DMS153 treated with DMSO at 0.1 percent for 48 hours (cell line): ENCODE data around the gene TBX4.
"Not testable (repeated sequence)": the region's sequence is repeated elsewhere in the genome, so short reads cannot be mapped to it uniquely, and the experiment has no call there.

Experiments used
- DNase-seq: peaks from one replicate; lab custom pipeline; 2025; ENCODE audit not compliant: unreplicated experiment; lab: John Stamatoyannopoulos, UW

Gene TBX4

GRCh38 chr17:61427567-61427966 is 24.7 kb upstream of the TBX4 start:
- DNase-seq: no peak

DNA sequence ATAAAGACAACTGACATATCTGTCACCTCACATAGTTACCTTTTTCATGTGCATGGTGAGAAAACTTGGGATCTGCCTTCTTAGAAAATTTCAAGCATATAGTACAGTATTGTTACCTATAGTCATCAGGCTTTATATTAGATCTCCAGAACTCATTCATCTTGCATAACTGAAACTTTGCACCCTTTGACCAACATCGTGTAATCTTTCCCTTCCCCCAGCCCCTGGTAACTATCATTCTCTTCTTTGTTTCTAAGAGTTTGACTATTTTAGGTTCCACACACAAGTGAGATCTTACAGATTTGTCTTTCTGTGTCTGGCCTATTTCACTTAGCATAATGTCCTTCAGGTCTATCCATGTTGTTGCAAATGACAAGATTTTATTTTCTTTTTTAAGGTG is 22.9 kb upstream of the TBX4 start:
- DNase-seq: no peak

DNA sequence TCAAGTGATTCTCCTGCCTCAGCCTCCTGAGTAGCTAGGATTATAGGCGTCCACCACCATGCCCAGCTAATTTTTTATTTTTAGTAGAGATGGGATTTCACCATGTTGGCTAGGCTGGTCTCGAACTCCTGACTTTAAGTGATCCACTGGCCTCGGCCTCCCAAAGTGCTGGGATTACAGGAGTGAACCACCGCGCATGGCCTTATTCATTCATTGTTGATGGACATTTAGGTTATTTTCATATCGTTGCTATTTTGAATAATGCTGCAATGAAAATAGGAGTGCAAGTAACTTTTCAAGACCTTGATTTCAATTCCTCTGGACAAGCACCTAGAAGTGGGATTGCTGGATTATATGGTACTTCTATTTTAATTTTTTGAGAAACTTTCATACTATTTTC is 22.4 kb upstream of the TBX4 start:
- not testable (repeated sequence) for DNase-seq

DNA sequence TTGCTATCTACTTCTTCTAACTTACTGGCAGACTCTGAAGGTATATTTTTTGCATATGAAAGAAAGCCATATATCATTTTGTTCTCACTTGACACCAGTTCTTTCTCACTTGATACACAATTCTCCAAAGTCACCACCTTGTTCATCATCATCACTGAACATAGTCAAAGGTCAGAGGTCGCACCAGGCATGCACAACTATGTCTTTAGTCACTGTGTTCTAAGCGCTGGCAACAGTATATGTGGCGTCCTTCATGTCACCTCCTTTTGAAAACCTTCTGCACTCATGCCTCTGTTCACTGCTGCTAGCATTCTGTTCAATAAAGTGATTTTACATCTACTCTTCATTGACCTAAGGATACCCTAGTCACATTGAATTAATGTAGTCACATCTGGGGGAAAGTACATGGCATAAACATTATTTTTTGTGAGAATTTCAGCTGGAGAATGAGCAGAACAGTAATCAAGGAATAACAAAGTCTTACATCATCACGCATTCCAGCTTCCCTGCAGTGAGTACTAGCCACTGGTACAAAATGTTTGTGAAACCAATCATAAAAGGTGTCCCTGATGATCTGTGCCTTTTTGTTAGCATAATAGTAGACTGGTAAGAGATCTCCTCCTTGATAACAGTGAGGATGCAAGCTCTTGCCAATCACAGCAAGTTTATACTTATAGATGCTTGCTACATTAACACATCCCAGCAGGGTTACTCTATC is 20.5 kb upstream of the TBX4 start:
- DNase-seq: no peak

DNA sequence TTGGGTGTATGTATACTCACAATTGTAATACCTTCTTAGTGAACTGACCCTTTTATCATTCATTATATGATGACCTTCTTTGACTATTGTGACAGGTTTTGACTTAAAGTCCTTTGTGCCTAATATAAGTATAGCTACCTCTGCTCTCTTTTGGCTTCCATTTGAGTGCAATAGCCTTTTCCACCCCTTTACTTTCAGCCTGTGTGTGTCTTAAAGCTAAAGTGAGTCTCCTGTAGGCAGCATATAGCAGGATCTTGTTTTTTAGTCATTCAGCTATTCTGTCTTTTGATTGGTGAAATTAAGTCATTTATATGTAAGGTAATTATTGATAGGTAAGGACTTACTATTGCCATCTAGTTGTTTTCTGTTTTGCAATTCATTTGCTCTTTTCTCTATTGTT is 15.9 kb upstream of the TBX4 start:
- DNase-seq: no peak

DNA sequence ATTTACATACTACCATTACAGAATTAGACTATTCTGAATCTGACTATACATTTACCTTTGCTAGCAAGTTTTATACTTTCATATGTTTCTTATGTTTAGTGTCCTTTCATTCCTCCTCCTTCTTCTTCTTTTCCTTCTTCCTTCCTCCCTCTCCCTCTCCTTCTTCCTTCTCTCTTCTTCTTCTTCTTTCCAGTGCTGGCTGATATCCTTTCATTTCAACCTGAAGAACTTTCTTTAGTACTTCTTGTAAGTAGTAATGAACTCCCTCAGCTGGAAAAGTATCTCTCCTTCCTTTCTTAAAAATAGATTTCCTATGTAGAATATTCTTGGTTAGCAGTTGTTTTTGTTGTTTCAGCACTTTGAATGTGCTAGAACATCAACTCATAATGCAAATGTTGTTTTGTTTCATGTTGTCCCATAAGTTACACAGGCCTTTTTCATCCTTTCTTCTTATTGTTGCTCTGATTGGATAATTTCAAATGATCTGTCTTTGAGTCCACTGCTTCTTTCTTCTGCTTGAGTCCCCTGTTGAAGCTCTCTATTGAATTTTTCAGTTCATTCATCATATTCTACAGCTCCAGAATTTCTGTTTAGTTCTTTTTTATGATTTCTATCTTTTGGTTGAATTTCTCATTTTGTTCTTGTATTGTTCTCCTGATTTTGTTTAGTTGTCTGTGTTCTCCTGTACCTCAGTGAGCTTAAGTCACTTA is 15.1 kb upstream of the TBX4 start:
- no peak for DNase-seq

DNA sequence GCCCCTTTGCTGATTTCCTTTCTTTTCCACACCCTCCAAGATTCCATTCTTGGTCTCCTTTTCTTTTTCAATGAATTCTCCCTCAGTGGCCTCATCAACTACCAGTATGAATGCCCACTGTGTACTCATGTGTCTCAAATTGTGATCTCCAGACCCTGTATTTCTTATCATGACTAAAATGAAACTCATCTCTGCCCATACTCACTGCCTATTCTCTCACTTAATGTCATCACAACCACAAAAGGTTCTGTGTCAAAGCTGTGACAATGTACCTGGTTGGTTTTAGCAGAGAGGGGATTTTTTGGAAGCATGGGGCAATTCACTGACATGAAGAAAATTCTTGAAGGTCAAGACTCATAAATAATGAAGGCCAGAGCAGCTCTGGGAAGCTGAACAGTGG is 11.5 kb upstream of the TBX4 start:
- DNase-seq: no peak

GRCh38 chr17:61441507-61441906 is 10.7 kb upstream of the TBX4 start:
- DNase-seq: not testable (repeated sequence)

DNA sequence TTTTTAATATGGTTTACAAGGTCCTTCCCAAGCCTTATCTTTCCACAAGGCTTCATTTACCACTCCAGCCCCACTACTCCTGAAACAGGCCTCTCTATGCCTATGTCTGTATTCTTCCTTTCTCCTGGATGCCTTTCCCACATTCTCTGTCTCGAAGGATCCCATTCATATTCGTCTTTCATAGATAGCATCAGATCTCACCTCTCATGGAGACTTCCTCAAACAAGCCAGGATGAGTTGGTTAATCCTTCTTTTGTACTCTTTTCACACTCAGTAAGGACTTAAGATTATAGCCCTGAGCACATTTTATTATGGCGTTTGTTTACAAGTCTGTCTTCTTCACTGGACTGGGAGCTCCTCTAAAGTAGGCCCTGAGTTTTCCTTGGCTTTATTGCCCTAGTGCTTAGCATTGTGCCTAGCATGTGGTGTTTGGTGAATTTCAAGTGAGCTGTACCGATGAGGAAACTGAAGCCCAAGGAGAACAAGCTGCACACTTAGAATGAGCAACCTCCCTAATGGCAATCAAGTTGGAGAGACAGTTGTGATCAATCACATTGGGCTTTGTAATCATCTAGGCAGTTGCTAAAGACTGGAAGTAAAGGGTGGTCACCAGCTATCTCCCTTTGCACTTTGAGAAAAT is 10.0 kb upstream of the TBX4 start:
- DNase-seq: no peak

GRCh38 chr17:61442878-61443474 is 9.2 kb upstream of the TBX4 start:
- DNase-seq: no peak

GRCh38 chr17:61443475-61443882 is 8.7 kb upstream of the TBX4 start:
- DNase-seq: no peak

DNA sequence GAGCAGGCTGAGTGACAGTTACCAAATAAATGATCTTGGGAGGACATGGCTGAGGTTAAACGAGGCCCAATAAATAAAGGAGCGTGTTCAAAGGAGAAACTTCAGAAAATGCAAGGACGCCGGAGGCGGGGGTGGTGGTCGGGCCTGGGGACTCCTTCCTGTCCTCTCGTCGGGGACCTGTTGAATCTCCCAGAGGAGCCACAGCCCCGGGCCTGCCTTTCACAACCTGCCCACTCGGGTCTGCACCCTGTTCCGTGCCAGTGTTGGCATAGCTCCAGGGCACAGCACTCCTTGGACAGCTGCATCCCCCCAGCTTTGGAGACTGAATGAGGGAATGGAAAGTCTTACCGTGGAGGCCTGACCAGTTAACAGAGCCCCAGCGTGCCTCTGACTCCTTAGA is 8.1 kb upstream of the TBX4 start:
- no peak for DNase-seq

- no peak for DNase-seq
Observed at GRCh38 chr17:61444831-61445230, 7.4 kb upstream of the TBX4 start.

DNA sequence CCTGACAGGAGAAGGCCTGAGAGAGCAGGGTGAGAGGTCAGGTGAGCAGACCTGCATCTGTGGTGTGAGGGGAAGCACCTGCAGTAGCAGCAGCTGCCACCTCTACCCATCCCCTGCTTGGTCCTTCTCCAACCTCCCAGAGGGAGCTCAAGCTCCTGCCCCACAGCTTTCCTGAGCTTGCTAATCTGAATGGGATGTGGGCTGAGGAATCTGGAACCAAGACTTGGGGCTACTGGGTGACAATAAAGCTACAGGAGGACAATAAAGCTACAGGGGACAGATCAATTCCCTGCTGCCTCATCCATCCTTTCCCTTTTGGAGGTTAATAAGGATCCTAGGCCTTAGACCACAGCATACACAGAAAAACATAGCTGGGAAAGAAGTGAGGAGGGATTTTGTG is 4.9 kb upstream of the TBX4 start:
- no peak for DNase-seq

DNA sequence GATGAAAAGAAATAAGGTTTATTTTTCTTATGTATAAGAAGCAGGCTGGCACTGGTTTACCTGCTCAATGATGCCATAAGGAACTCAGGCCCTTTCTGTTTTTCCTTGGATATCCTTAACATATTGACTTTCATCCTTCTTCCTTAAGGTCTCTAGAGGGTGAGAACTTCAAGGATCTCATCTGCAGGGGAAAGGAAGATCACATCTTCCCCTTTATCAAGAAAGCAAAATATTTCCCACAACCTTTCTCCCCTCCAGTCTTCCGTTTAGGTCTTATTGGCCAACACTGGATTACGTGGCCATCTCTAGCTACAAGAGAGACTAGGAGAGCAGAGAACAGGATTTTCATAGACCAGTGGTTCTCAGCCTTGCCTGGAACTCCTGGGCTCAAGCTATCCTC is 4.2 kb upstream of the TBX4 start:
- no peak for DNase-seq

GRCh38 chr17:61449140-61449539 is 3.1 kb upstream of the TBX4 start:
- not testable (repeated sequence) for DNase-seq

- no peak for DNase-seq
Observed at GRCh38 chr17:61449707-61450640, 2.2 kb upstream of the TBX4 start.

GRCh38 chr17:61450641-61451537 is 1.3 kb upstream of the TBX4 start:
- DNase-seq: no peak

DNA sequence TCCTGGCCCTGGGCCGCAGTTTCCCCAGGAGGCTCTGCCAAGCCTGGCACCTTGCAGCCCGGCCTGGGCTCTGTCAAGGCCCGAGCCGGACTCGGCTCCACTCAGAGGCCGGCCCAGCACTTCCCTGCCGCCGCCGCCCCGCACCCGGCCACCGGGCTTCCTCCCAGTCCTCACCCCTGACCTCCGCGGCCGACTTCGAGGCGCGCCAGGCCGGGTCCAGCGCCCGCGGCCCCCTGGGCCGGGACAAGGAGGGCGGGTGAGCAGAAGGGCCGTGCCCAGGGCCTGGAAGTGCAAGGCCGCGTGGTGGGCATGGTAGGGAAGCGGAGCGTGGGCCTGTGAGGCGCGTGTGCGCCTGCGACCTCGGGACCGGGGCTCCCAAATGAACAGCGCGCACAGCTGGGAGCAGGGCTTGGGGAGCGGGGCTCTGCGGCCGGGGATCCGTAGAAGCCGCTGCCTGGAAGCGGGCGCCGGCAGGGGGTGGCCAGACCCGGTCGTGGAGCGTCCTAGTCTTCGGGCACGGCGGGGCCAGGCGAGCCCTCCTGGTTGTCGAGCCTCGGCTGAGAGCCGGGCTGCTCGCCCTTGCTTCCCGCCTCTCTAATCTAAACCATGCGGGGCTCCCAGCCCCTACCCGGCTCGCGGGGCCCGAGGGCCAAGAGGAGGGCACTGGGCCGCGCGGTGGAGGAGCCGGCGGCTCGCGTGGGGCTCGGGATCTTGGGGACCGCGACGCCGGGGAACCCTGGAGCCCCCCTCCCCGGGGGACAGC is 503 bp upstream of the TBX4 start:
- no peak for DNase-seq
